B cell (primary cell): ENCODE measurements around the gene NR5A2.

ENCODE experiments used
- CTCF ChIP-seq: fragments of 200-600 bp; IDR thresholded peaks from one replicate; pipeline ENCODE4 v1.8.0; 2022; ENCODE audit warnings: antibody characterized with exemption, mild to moderate bottlenecking
- EZH2 ChIP-seq: IDR thresholded peaks from 2 replicates; pipeline ENCODE4 v1.6.1; 2012; ENCODE audit warnings: borderline replicate concordance, low read depth, mild to moderate bottlenecking, moderate library complexity, low read length; ENCODE audit not compliant: insufficient read depth, poor library complexity, severe bottlenecking

GRCh38 chr1:200034262-200034557 lies 6.7 kb downstream of the NR5A2 start:
- TF ChIP-seq CTCF = no peak
- TF ChIP-seq EZH2 = no peak
